Erythroblast (primary cell): Measurements from ENCODE around the gene PCYT2.

Experiments used
- GATA1 ChIP-seq: IDR thresholded peaks from 2 replicates; pipeline ENCODE4 v1.6.1; 2011; ENCODE audit warnings: low read depth, mild to moderate bottlenecking, control low read depth, low read length, moderate library complexity
- POLR2A ChIP-seq: IDR thresholded peaks from 2 replicates; pipeline ENCODE4 v1.6.1; 2011; ENCODE audit warnings: mild to moderate bottlenecking, low read length

- no peak for TF ChIP-seq POLR2A
- no peak for TF ChIP-seq GATA1
Measured at GRCh38 chr17:81940538-81941483, 29.6 kb upstream of the PCYT2 start.
